ENCODE measurements around the gene FAM185A. TPM values are rescaled to one million over a fixed set of nuclear protein-coding genes. Genes with fewer than 3 reads are reported as not detected.
"Not testable (repeated sequence)": the region's sequence is repeated elsewhere in the genome, so short reads cannot be mapped to it uniquely, and the experiment has no call there.

Gene FAM185A
- total RNA-seq (2014; rRNA removed; shearing (Covaris generic)) (2.9 and 10.7 TPM in 2 replicates), polyA plus RNA-seq (2016; fragmentation: Nextera tagmentation; extraction: Ambion mirVana) (3.7 and 5.0 TPM in 2 replicates)

DNA sequence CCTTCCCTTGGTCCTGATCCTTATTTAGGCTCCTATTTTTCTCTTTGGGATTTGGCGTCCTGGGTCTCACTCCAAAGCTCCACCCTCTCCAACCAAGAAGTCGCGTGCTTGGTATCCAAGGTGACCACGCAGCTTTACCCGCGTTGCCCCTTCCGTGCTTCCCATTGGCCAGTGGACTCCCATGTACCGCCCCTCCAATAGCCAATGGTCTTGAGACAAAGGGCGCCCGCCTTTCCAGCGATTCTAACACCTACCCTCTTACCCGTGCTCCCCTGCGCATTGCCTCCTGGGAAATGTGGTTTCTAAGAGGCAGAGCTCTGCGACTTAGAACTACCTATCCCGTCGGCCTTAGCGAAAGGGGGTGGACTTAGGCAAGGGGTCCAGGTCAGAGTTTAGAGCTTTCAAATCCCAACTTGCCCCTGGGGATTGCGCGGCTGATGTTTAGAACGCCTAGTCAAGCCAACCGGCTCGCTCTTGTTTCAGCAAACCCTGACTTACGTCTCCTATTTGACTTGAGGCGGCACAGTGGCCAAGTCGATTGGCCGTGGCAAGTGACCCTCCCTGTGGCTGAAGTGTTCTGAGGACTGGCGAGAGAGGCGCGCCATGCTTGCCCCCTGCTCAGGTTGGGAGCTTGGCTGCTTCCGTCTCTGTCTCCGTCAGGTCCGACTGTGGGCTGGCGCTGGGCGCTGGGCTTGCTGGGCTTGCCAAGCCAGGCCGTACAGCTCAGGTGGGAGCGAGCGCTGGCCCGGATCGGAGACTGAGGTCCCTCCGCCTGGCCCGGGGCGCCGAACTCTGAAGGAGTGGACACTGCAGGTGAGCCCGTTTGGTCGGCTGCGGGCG lies at the start of gene FAM185A:
FAM185A (plus strand) TSS at position 395 of the 840 bp plus-strand sequence; CDS start at position 604, 209 bp downstream.
- H3K27me3 ChIP-seq (replicated peaks; ENCODE audit: insufficient read depth); H3K36me3 ChIP-seq (ENCODE audit: low read depth); H3K27ac ChIP-seq; H4K20me1 ChIP-seq (ENCODE audit: insufficient read depth); H3K9me2 ChIP-seq (ENCODE audit: insufficient read depth); H3K4me1 ChIP-seq (ENCODE audit: insufficient read depth); in situ Hi-C loops (cut with MboI); H3F3A ChIP-seq (ENCODE audit: insufficient read depth); H3K9me3 ChIP-seq (ENCODE audit: low read depth): not testable (repeated sequence)
- 1% methylated on average over 30 to 34 of the region's 47 CpGs for WGBS, 2 experiments (ENCODE audit: low coverage in 1 of 2, low lambda C conversion rate in 2 of 2, missing lambda C conversion rate in 2 of 2)
- Histone ChIP-seq H3K9ac (peak within 1 kb of the TSS; percentile 75), H3K4me2 (ENCODE audit: unreplicated experiment) (peak within 1 kb of the TSS; percentile 84), H3K4me3 (peak within 1 kb of the TSS; percentile 81), H3K79me2 (ENCODE audit: insufficient read depth) (peaks cover 12% of the 10 kb centered on the region; the same call in 1 of the 2 replicates), H2AFZ (peak within 1 kb of the TSS; percentile 98)
- DNase-seq = peak; percentile 99

DNA sequence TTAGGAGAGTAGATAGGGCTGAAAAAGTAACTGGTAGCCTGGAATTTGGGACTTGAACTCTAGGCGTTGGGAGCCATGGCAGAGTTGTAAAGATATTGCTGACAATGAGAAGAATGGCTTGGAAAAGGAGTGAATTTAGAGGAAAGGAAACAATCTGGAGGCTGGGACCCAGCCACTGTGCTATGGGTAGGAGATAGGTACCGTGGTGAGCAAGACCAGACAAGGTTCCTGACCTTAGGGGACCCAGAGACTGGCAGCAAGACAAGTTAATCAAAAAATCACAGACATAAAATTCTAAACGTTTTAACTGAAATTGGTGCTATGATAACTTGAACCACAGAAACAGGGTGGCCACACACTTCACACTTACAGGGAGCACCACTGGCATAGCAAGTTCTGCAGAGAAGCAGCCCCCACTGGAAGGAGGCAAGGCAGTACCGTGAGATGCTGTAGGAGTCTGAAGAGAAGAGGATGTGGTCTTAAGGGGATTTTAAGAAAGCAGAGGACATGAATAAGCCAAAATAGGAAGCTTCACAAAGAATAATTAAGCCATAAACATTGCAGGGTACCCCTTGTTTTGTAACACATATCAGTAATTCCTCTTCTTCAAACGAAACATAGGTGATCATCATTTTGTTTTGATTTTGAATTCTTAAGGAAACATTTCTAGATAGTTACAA lies 35.6 kb upstream of the FAM185A start:
- peak; percentile 6 for DNase-seq
- H3K4me2 ChIP-seq (ENCODE audit: unreplicated experiment) = peak overlapping the region; percentile 6
- H3F3A ChIP-seq (ENCODE audit: insufficient read depth); H3K9me2 ChIP-seq (ENCODE audit: insufficient read depth); H3K4me3 ChIP-seq; H3K36me3 ChIP-seq (ENCODE audit: low read depth); H4K20me1 ChIP-seq (ENCODE audit: insufficient read depth); H3K9ac ChIP-seq; H3K9me3 ChIP-seq (ENCODE audit: low read depth); H3K79me2 ChIP-seq (ENCODE audit: insufficient read depth); H3K27me3 ChIP-seq (replicated peaks; ENCODE audit: insufficient read depth); in situ Hi-C loops (cut with MboI); H2AFZ ChIP-seq; H3K27ac ChIP-seq: not testable (repeated sequence)
- H3K4me1 ChIP-seq (ENCODE audit: insufficient read depth) = peaks cover 17% of the 10 kb centered on the region
- WGBS, 2 experiments (ENCODE audit: low coverage in 1 of 2, low lambda C conversion rate in 2 of 2, missing lambda C conversion rate in 2 of 2) = 28 to 33% methylated on average over 5 of the region's 5 CpGs

GRCh38 chr7:102713691-102714080 lies 35.1 kb upstream of the FAM185A start:
- H3F3A ChIP-seq (ENCODE audit: insufficient read depth); H3K4me3 ChIP-seq; H3K27me3 ChIP-seq (replicated peaks; ENCODE audit: insufficient read depth); H3K27ac ChIP-seq; H4K20me1 ChIP-seq (ENCODE audit: insufficient read depth); in situ Hi-C loops (cut with MboI); H3K9ac ChIP-seq; DNase-seq; H3K36me3 ChIP-seq (ENCODE audit: low read depth); H2AFZ ChIP-seq; H3K4me2 ChIP-seq (ENCODE audit: unreplicated experiment); H3K79me2 ChIP-seq (ENCODE audit: insufficient read depth); H3K9me2 ChIP-seq (ENCODE audit: insufficient read depth); H3K9me3 ChIP-seq (ENCODE audit: low read depth): not testable (repeated sequence)
- peaks cover 23% of the 10 kb centered on the region for H3K4me1 ChIP-seq (ENCODE audit: insufficient read depth)
- no CpG with 5 or more reads among the region's 1 CpG for WGBS, 2 experiments (ENCODE audit: low coverage in 1 of 2, low lambda C conversion rate in 2 of 2, missing lambda C conversion rate in 2 of 2)

- H3K79me2 ChIP-seq (ENCODE audit: insufficient read depth); DNase-seq; H3K4me3 ChIP-seq; H3K36me3 ChIP-seq (ENCODE audit: low read depth); H2AFZ ChIP-seq; H3K9me3 ChIP-seq (ENCODE audit: low read depth); H3K9ac ChIP-seq; in situ Hi-C loops (cut with MboI); H3K9me2 ChIP-seq (ENCODE audit: insufficient read depth); H4K20me1 ChIP-seq (ENCODE audit: insufficient read depth); H3K4me2 ChIP-seq (ENCODE audit: unreplicated experiment); H3F3A ChIP-seq (ENCODE audit: insufficient read depth); H3K27ac ChIP-seq; H3K27me3 ChIP-seq (replicated peaks; ENCODE audit: insufficient read depth): not testable (repeated sequence)
- peaks cover 24% of the 10 kb centered on the region for H3K4me1 ChIP-seq (ENCODE audit: insufficient read depth)
- WGBS, 2 experiments (ENCODE audit: low coverage in 1 of 2, low lambda C conversion rate in 2 of 2, missing lambda C conversion rate in 2 of 2) = 33 to 42% methylated on average over 3 to 4 of the region's 6 CpGs
Measured at GRCh38 chr7:102714774-102715522, 33.9 kb upstream of the FAM185A start.

DNA sequence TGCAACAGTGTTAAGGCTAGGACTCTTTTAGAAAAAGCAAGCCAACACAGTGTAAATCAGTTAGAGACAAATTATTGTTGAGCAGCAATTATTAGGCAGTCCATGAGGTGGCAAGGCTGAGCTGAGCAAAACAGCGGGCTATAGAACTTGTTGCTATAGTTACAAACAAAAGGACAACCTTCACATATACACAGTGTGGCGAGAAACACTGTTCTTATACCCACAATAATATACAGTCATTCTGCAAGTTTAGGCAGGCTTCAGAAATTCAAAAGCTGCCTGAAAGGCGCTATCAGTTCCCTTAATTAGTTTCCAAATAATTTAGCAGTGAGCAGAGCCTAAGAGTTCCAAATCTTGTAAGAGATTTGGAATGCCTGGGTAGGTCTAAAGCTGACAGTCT lies 33.1 kb upstream of the FAM185A start:
- H3K9me3 ChIP-seq (ENCODE audit: low read depth); H3K4me2 ChIP-seq (ENCODE audit: unreplicated experiment); H3F3A ChIP-seq (ENCODE audit: insufficient read depth); in situ Hi-C loops (cut with MboI); H4K20me1 ChIP-seq (ENCODE audit: insufficient read depth); H3K4me3 ChIP-seq; H3K79me2 ChIP-seq (ENCODE audit: insufficient read depth); H3K27ac ChIP-seq; H3K9ac ChIP-seq; H3K9me2 ChIP-seq (ENCODE audit: insufficient read depth); H2AFZ ChIP-seq; H3K27me3 ChIP-seq (replicated peaks; ENCODE audit: insufficient read depth); H3K36me3 ChIP-seq (ENCODE audit: low read depth): not testable (repeated sequence)
- WGBS, 2 experiments (ENCODE audit: low coverage in 1 of 2, low lambda C conversion rate in 2 of 2, missing lambda C conversion rate in 2 of 2) = 52 to 64% methylated on average over 3 of the region's 3 CpGs
- DNase-seq = peak; percentile 15
- peaks cover 24% of the 10 kb centered on the region for H3K4me1 ChIP-seq (ENCODE audit: insufficient read depth)

GRCh38 chr7:102718491-102718890 lies 30.3 kb upstream of the FAM185A start:
- H3K4me1 ChIP-seq (ENCODE audit: insufficient read depth) = peaks cover 19% of the 10 kb centered on the region
- not testable (repeated sequence) for H3K36me3 ChIP-seq (ENCODE audit: low read depth)
- peak; percentile 46 for DNase-seq

GRCh38 chr7:102726170-102726569 lies 22.6 kb upstream of the FAM185A start:
- H3K4me3 ChIP-seq; H3K4me2 ChIP-seq (ENCODE audit: unreplicated experiment); H3K9me3 ChIP-seq (ENCODE audit: low read depth); DNase-seq; H4K20me1 ChIP-seq (ENCODE audit: insufficient read depth); H3K79me2 ChIP-seq (ENCODE audit: insufficient read depth); H3K27me3 ChIP-seq (replicated peaks; ENCODE audit: insufficient read depth); H3K9me2 ChIP-seq (ENCODE audit: insufficient read depth); H3K27ac ChIP-seq; H3F3A ChIP-seq (ENCODE audit: insufficient read depth); H2AFZ ChIP-seq; H3K36me3 ChIP-seq (ENCODE audit: low read depth); H3K9ac ChIP-seq; in situ Hi-C loops (cut with MboI); H3K4me1 ChIP-seq (ENCODE audit: insufficient read depth): not testable (repeated sequence)
- WGBS, 2 experiments (ENCODE audit: low coverage in 1 of 2, low lambda C conversion rate in 2 of 2, missing lambda C conversion rate in 2 of 2) = 32 to 44% methylated on average over 5 of the region's 5 CpGs

More at GRCh38 chr7:102718491-102718890, 30.3 kb upstream of the FAM185A start:
- H3K4me2 ChIP-seq (ENCODE audit: unreplicated experiment); H3K79me2 ChIP-seq (ENCODE audit: insufficient read depth); H3K9me2 ChIP-seq (ENCODE audit: insufficient read depth); H3K27ac ChIP-seq; in situ Hi-C loops (cut with MboI); H3K4me3 ChIP-seq; H3K9ac ChIP-seq; H4K20me1 ChIP-seq (ENCODE audit: insufficient read depth); H3K9me3 ChIP-seq (ENCODE audit: low read depth); H2AFZ ChIP-seq; H3F3A ChIP-seq (ENCODE audit: insufficient read depth); H3K27me3 ChIP-seq (replicated peaks; ENCODE audit: insufficient read depth): not testable (repeated sequence)
